Adrenal gland (tissue), 12 donors: ENCODE results near the gene IER5. TPM values are rescaled to one million over a fixed set of nuclear protein-coding genes. Genes with fewer than 3 reads are reported as not detected.

ENCODE experiments used
- DNase-seq, 7 donors: peaks; one replicate each; pipeline ENCODE4 v3.0.0-alpha.2; 2019 to 2020
- H3K27ac ChIP-seq, 5 donors: fragments of 200-600 bp; sonication (generic) in 4 of 5; 1 replicate in 3 of 5; 2 replicates in 2 of 5; pipeline versions ENCODE4 v1.5.1 to v1.8.0; 2016 to 2020; ENCODE audit warnings: mild to moderate bottlenecking in 1 of 5
- H3K27me3 ChIP-seq: fragments of 200-600 bp; 2 replicates; pipeline ENCODE4 v1.8.0; 2021
- H3K36me3 ChIP-seq, 2 donors: fragments of 200-600 bp; replicated peaks in 1 of 2; 1 replicate in 1 of 2; 2 replicates in 1 of 2; pipeline versions ENCODE4 v1.5.1 to v1.8.0; 2018 to 2022
- H3K4me1 ChIP-seq, 2 donors: fragments of 200-600 bp; replicated peaks in 1 of 2; 1 replicate in 1 of 2; 2 replicates in 1 of 2; pipeline versions ENCODE4 v1.5.1 to v1.8.0; 2018 to 2021
- H3K4me3 ChIP-seq, 4 donors: fragments of 200-600 bp; sonication (generic) in 3 of 4; one replicate each; pipeline ENCODE4 v1.5.1; 2016 to 2018
- H3K9me3 ChIP-seq, 3 donors: fragments of 200-600 bp; sonication (generic) in 1 of 3; replicated peaks in 1 of 3; 1 replicate in 2 of 3; 2 replicates in 1 of 3; pipeline versions ENCODE4 v1.5.1 to v1.8.0; 2016 to 2021
- POLR2A ChIP-seq, 2 donors: fragments of 450-650 bp; IDR thresholded peaks; one replicate each; pipeline ENCODE4 v1.6.1; 2017; ENCODE audit warnings: antibody characterized with exemption in 2 of 2, mild to moderate bottlenecking in 2 of 2, moderate library complexity in 1 of 2
- whole genome bisulfite sequencing, 4 donors: extraction: QIAGEN DNeasy Blood & Tissue Kit in 2 of 4; methylation state at CpG; one replicate each; pipeline versions ENCODE4 v1.1.5 to v1.1.7; 2013 to 2017; 5-methylcytosine and 5-hydroxymethylcytosine counted together
- intact Hi-C, 2 donors: fragments of 100-400 bp; cut with DNase I; formaldehyde crosslinking; loops; one replicate each; pipeline versions ENCODE4 v1.14.1 to v1.15.0; 2022 to 2023
- polyA plus RNA-seq, 3 donors: library from polyadenylated mRNA; stranded (reverse); fragments of 200-250 nt in 2 of 3; fragments of 350-450 nt in 1 of 3; fragmentation: Illumina TruSeq in 1 of 3; extraction: RNeasy Lipid Tissue Mini Kit (QIAGEN cat#74804) in 1 of 3; gene quantifications; one replicate each; pipeline ENCODE4 v1.2.3, GENCODE V29; 2013 to 2014
- total RNA-seq, 9 donors: library from RNA; depleted of rRNA in 4 of 9; stranded (reverse); fragments of >200 nt in 4 of 9; fragments of 120-200 nt in 1 of 9; fragmentation: NEBNext Ultra II Directional in 1 of 9; extraction: Animal tissue kit (Norgen Biotek cat#: 25700) in 1 of 9; gene quantifications; one replicate each; pipeline versions ENCODE4 v1.1.0 to v1.2.4, GENCODE V29; 2013 to 2023
- TF ChIP-seq, protein P1 (sequence below), 6 experiments: fragments of 450-650 bp in 4 of 6; fragments of 200-600 bp in 2 of 6; sonication (generic) in 1 of 6; IDR thresholded peaks; 1 replicate in 5 of 6; 2 replicates in 1 of 6; pipeline versions ENCODE4 v1.5.1 to v1.8.0; 2016 to 2021; ENCODE audit warnings: antibody characterized with exemption in 6 of 6, mild to moderate bottlenecking in 2 of 6, moderate library complexity in 1 of 6
- donor health status: healthy with polysubstance abuse.
- donor health status: Bipolar disorder and iron deficiency.
- donor health status: DM: yes; HTN: yes; CAD: no.
- donor health status: DM: no; HTN: no; CAD: no.
- donor health status: DM: no; HTN: no; CAD: no.
- donor health status: DM: yes; HTN: yes; CAD: no.

IER5 gene
- total and polyA plus RNA-seq, 12 donors = 2.0 to 19.2 (median 8.9) TPM

DNA sequence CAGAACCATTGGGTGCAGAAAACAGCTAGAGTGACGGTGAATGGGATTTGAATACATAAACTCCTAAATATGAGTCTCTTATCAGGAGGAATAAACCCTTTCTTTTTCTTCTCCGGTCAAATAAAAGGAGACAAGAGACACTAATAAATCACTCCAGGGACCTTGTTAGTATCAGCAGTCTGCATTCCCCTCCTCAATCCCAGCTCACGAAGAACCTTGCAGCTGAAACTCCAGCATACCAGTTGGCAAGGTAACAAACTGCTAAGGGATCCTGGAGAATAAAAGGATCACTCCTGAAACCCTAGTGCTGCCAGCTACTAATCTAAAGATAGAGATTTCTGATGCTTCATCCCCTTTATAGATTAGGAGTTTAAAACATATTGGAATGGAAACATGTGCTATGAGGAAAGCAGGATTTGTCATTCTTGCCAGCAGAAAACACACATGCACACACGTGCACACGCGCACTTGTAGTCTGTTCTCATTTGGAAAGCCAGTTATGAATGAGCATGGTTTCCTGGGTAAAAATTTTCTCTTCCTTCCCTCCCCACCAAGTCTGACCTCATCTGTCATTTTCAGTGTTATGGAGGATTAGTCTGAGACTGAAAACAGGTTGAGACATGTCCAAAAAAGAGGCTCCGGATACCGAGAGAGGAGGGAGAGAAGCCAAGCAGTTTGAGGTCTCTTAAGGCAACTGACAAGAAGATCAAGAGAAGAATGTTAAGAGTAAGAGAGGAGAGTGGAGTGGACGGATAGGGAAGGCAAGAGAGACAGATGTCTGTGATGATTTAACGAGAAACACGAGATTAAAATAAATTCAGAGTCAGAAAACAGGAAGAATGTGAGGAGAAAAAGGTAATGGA, 10.9 kb downstream of the IER5 start:
- Histone ChIP-seq H3K4me3 (no peak overlapping the region), H3K36me3 (no peaks in the 10 kb centered on the region), H3K4me1 (peaks cover 9 to 77% of the 10 kb centered on the region in 2 donors), H3K9me3 (no peaks in the 10 kb centered on the region), H3K27ac (peak overlapping the region in 3 of 5 donors; percentile 21 to 49 (median 30)), H3K27me3 (no peaks in the 10 kb centered on the region)
- TF ChIP-seq, protein P1, sequence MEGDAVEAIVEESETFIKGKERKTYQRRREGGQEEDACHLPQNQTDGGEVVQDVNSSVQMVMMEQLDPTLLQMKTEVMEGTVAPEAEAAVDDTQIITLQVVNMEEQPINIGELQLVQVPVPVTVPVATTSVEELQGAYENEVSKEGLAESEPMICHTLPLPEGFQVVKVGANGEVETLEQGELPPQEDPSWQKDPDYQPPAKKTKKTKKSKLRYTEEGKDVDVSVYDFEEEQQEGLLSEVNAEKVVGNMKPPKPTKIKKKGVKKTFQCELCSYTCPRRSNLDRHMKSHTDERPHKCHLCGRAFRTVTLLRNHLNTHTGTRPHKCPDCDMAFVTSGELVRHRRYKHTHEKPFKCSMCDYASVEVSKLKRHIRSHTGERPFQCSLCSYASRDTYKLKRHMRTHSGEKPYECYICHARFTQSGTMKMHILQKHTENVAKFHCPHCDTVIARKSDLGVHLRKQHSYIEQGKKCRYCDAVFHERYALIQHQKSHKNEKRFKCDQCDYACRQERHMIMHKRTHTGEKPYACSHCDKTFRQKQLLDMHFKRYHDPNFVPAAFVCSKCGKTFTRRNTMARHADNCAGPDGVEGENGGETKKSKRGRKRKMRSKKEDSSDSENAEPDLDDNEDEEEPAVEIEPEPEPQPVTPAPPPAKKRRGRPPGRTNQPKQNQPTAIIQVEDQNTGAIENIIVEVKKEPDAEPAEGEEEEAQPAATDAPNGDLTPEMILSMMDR (IDR thresholded peaks at IDR 0.05) = no peak
- no peak for TF ChIP-seq POLR2A (IDR thresholded peaks at IDR 0.05)
- no peak for DNase-seq
- intact Hi-C loops = no loop called here
- WGBS, 4 donors = 16 to 28% (median 22%) methylated on average over 11 of the region's 11 CpGs

DNA sequence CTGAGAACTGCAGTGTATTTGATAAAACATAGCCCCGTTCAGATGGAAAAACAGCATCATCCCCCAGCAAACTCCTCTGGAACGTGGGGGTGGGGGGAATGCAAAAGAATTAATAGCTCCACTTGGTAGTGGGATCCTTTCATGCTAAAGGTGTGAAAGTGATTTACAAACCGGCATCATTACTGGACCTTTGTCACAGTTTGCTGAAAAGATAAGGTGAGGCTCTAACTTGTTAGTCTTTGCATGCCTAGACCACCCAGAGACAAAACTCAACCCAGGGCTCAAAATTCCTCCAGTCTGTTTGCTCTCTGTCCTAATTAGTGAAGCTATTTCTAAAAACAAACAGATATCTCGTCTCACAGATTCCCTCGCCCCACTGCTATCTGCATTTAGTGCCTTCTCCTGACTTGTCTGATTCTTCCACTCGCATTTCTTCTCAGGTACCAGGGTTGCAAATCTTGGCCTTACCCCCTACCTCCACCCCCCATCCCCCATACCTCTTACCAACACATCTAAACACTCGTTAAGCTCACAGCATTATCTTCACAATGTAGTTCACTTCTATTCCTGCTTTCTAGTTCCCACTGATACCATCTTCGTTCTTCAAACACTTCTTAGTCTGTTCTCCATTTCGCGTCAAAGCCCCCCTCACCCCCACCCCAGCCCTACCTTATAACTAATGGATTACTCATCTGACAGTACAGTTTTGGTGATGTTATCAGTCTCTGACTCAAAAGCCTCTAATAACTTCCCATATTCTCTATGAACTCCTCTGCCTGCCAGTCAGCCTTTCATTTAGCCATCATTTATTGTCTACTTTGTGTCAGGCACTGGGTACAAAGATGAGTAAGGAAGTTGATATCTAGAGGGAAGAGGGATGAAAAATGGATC, 11.8 kb downstream of the IER5 start:
- Histone ChIP-seq H3K9me3 (no peaks in the 10 kb centered on the region), H3K4me3 (no peak overlapping the region), H3K36me3 (no peaks in the 10 kb centered on the region), H3K27me3 (no peaks in the 10 kb centered on the region), H3K27ac (peak overlapping the region in 3 of 5 donors; percentile 21 to 49 (median 30)), H3K4me1 (peaks cover 13 to 78% of the 10 kb centered on the region in 2 donors)
- DNase-seq = no peak
- no peak for TF ChIP-seq POLR2A (IDR thresholded peaks at IDR 0.05)
- TF ChIP-seq, protein P1 (IDR thresholded peaks at IDR 0.05) = no peak
- intact Hi-C loops = no loop called here
- WGBS, 4 donors = 57 to 66% (median 59%) methylated on average over 10 of the region's 10 CpGs

DNA sequence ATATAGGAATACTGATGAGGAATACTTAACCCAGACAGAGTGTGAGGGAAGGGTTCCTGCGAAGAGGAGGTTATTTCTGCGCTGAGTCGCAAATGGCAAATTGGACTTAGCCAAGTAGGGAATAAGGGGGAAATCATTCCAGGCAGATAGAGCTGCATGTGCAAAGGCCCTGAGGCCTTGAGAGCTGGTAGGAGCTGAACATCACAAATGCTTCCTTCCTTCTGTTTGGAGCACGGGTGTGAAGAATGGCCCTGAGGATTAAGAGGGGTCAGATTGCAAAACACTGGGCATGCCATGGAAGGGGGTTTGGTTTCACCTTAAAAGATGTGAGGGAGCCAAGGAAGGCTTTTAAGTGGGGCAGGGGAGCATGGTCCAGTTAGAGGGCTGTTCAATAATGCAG, 12.4 kb downstream of the IER5 start:
- no peaks in the 10 kb centered on the region for H3K9me3 ChIP-seq
- H3K27ac ChIP-seq = peak overlapping the region in 1 of 5 donors; percentile 30
- no peak for DNase-seq
- H3K4me3 ChIP-seq = no peak overlapping the region
- no peaks in the 10 kb centered on the region for H3K27me3 ChIP-seq
- H3K4me1 ChIP-seq = peaks cover 13 to 77% of the 10 kb centered on the region in 2 donors
- intact Hi-C loops = no loop called here
- no peak for TF ChIP-seq POLR2A (IDR thresholded peaks at IDR 0.05)
- TF ChIP-seq, protein P1 (IDR thresholded peaks at IDR 0.05) = no peak
- H3K36me3 ChIP-seq = no peaks in the 10 kb centered on the region
- 82 to 92% (median 87%) methylated on average over 4 of the region's 4 CpGs for WGBS, 4 donors
